Measurements from ENCODE around the gene STEAP3.

The STEAP3 gene

GRCh38 chr2:119178776-119179175 is 44.9 kb upstream of the STEAP3 start:
- TF ChIP-seq ZFX (IDR thresholded peaks at IDR 0.05; ENCODE audit: borderline replicate concordance) (no peak), CTCF (IDR thresholded peaks at IDR 0.05) (no peak)
- no peak overlapping the region for H3K27ac ChIP-seq

- no peak overlapping the region for H3K27ac ChIP-seq
- no peak for TF ChIP-seq CTCF (IDR thresholded peaks at IDR 0.05)
- TF ChIP-seq ZFX (IDR thresholded peaks at IDR 0.05; ENCODE audit: borderline replicate concordance), result no peak
These were observed 44.4 kb upstream of the STEAP3 start for GRCh38 chr2:119179202-119179601.

GRCh38 chr2:119179991-119180390 is 43.6 kb upstream of the STEAP3 start:
- no peak for TF ChIP-seq ZFX (IDR thresholded peaks at IDR 0.05; ENCODE audit: borderline replicate concordance)
- no peak for TF ChIP-seq CTCF (IDR thresholded peaks at IDR 0.05)
- no peak overlapping the region for H3K27ac ChIP-seq

- H3K27ac ChIP-seq, result no peak overlapping the region
- no peak for TF ChIP-seq ZFX (IDR thresholded peaks at IDR 0.05; ENCODE audit: borderline replicate concordance)
- no peak for TF ChIP-seq CTCF (IDR thresholded peaks at IDR 0.05)
These were observed 42.7 kb upstream of the STEAP3 start for GRCh38 chr2:119180892-119181291.

GRCh38 chr2:119181391-119181790 is 42.2 kb upstream of the STEAP3 start:
- TF ChIP-seq ZFX (IDR thresholded peaks at IDR 0.05; ENCODE audit: borderline replicate concordance), result no peak
- no peak for TF ChIP-seq CTCF (IDR thresholded peaks at IDR 0.05)

GRCh38 chr2:119181791-119182445 is 41.7 kb upstream of the STEAP3 start:
- H3K27ac ChIP-seq, result no peak overlapping the region
- no peak for TF ChIP-seq CTCF (IDR thresholded peaks at IDR 0.05)
- no peak for TF ChIP-seq ZFX (IDR thresholded peaks at IDR 0.05; ENCODE audit: borderline replicate concordance)

More at GRCh38 chr2:119181391-119181790, 42.2 kb upstream of the STEAP3 start:
- H3K27ac ChIP-seq, result no peak overlapping the region

- TF ChIP-seq CTCF (IDR thresholded peaks at IDR 0.05), result no peak
- TF ChIP-seq ZFX (IDR thresholded peaks at IDR 0.05; ENCODE audit: borderline replicate concordance), result no peak
- no peak overlapping the region for H3K27ac ChIP-seq
These were observed 39.1 kb upstream of the STEAP3 start for GRCh38 chr2:119184512-119184911.

All from 22Rv1 (cell line).